ENCODE measurements around the gene LITAF. TPM values are rescaled to one million over a fixed set of nuclear protein-coding genes. Genes with fewer than 3 reads are reported as not detected.

LITAF gene
- total and polyA plus RNA-seq, 2 of the 4 experiments (the other 2 are of a cell fraction), result 113 to 206 TPM

GRCh38 chr16:11507350-11507749 is 79.4 kb downstream of the LITAF start:
- ChIA-PET POLR2A (ENCODE audit: unreplicated experiment) (no interaction called here), CTCF (no interaction called here)
- Histone ChIP-seq H3K23ac (ENCODE audit: low read depth, low read length) (no peak overlapping the region), H3K4me2 (ENCODE audit: low read depth, low read length) (no peak overlapping the region), H3K27ac (ENCODE audit: insufficient read depth, low read length) (no peak overlapping the region), H4K20me1 (ENCODE audit: insufficient read depth, low read length) (no peaks in the 10 kb centered on the region), H3K27me3 (ENCODE audit: control insufficient read depth, insufficient read depth, low read length) (no peaks in the 10 kb centered on the region; the same call in 1 of the 2 replicates), H3K9me1 (ENCODE audit: insufficient read depth, low read length) (no peaks in the 10 kb centered on the region; the same call in 1 of the 2 replicates), H2BK20ac (ENCODE audit: low read depth, low read length) (no peak overlapping the region), H3K4me1 (ENCODE audit: control insufficient read depth, insufficient read depth, low read length) (no peaks in the 10 kb centered on the region), H2BK120ac (ENCODE audit: low read depth, low read length) (no peak overlapping the region), H3K18ac (ENCODE audit: low read depth, low read length) (no peak overlapping the region), H2BK5ac (ENCODE audit: low read depth, low read length, poor library complexity, severe bottlenecking) (no peak overlapping the region), H4K8ac (ENCODE audit: low read depth in 2 of 2, low read length in 2 of 2) (no peak overlapping the region), H3K9me3 (ENCODE audit: control insufficient read depth, insufficient read depth, low read length) (no peaks in the 10 kb centered on the region), H2BK15ac (ENCODE audit: low read depth, low read length) (no peak overlapping the region), H3K4ac (ENCODE audit: low read depth, low read length) (no peak overlapping the region), H3K14ac (replicated peaks; ENCODE audit: low read depth, low read length) (no peak overlapping the region), H4K5ac (ENCODE audit: low read depth, low read length) (no peak overlapping the region), H3K56ac (ENCODE audit: extremely low read depth, insufficient read depth, low read length) (no peak overlapping the region), H2AFZ (replicated peaks; ENCODE audit: low read length, poor library complexity) (no peak overlapping the region), H4K91ac (ENCODE audit: insufficient read depth, low read depth, low read length) (no peak overlapping the region), H2AK9ac (replicated peaks; ENCODE audit: low read depth, low read length, poor library complexity) (no peak overlapping the region), H3K9ac (ENCODE audit: low read depth, low read length) (no peak overlapping the region), H3K36me3 (ENCODE audit: control insufficient read depth, insufficient read depth, low read length) (no peaks in the 10 kb centered on the region), H3K4me3 (ENCODE audit: insufficient read depth, low read depth, low read length) (no peak overlapping the region), H3K79me1 (ENCODE audit: low read depth in 1 of 2, low read length in 2 of 2) (no peaks in the 10 kb centered on the region), H2AK5ac (ENCODE audit: low read depth, low read length) (no peak overlapping the region)
- 100% methylated on average over 2 of the region's 7 CpGs; no CpG with 5 or more reads in 1 of the 2 experiments for WGBS, 2 experiments (ENCODE audit: extremely low coverage in 2 of 2, insufficient read length in 1 of 2)
- no TSS peak for BruUV-seq (replicated peaks)
- dilution Hi-C loops (cut with HindIII; ENCODE audit: low sequenced_read_pairs, unreplicated experiment), result no loop called here
- no peak for TF ChIP-seq RFX5 (IDR thresholded peaks at IDR 0.05; ENCODE audit: low read depth, low read length)
- TF ChIP-seq, protein P1, sequence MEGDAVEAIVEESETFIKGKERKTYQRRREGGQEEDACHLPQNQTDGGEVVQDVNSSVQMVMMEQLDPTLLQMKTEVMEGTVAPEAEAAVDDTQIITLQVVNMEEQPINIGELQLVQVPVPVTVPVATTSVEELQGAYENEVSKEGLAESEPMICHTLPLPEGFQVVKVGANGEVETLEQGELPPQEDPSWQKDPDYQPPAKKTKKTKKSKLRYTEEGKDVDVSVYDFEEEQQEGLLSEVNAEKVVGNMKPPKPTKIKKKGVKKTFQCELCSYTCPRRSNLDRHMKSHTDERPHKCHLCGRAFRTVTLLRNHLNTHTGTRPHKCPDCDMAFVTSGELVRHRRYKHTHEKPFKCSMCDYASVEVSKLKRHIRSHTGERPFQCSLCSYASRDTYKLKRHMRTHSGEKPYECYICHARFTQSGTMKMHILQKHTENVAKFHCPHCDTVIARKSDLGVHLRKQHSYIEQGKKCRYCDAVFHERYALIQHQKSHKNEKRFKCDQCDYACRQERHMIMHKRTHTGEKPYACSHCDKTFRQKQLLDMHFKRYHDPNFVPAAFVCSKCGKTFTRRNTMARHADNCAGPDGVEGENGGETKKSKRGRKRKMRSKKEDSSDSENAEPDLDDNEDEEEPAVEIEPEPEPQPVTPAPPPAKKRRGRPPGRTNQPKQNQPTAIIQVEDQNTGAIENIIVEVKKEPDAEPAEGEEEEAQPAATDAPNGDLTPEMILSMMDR (conservative IDR thresholded peaks at IDR 0.05; ENCODE audit: low read depth, low read length), result no peak
- TF ChIP-seq ELK1 (IDR thresholded peaks at IDR 0.05; ENCODE audit: borderline replicate concordance, low read depth, low read length), result no peak
- TF ChIP-seq BHLHE40 (IDR thresholded peaks at IDR 0.05; ENCODE audit: low read depth, low read length), result no peak
- no peak for TF ChIP-seq POLR2A (IDR thresholded peaks at IDR 0.05; ENCODE audit: low read depth, low read length)
- no peak for TF ChIP-seq MXI1 (IDR thresholded peaks at IDR 0.05; ENCODE audit: borderline replicate concordance, low read depth, low read length)
- no peak for TF ChIP-seq CHD1 (IDR thresholded peaks at IDR 0.05; ENCODE audit: low read depth, low read length)
- no peak for TF ChIP-seq USF2 (IDR thresholded peaks at IDR 0.05; ENCODE audit: low read depth, low read length)
- no peak for TF ChIP-seq RCOR1 (IDR thresholded peaks at IDR 0.05; ENCODE audit: insufficient replicate concordance, low read length)
- TF ChIP-seq CEBPB (IDR thresholded peaks at IDR 0.05; ENCODE audit: low read depth, low read length), result no peak
- TF ChIP-seq RAD21 (IDR thresholded peaks at IDR 0.05; ENCODE audit: low read length), result no peak
- TF ChIP-seq MAFK (IDR thresholded peaks at IDR 0.05; ENCODE audit: low read depth, low read length), result no peak
- no peak for TF ChIP-seq FOS (IDR thresholded peaks at IDR 0.05; ENCODE audit: low read depth, low read length)
- no peak for TF ChIP-seq NFE2L2 (IDR thresholded peaks at IDR 0.05; ENCODE audit: low read depth, low read length)
- no peak for TF ChIP-seq MAZ (IDR thresholded peaks at IDR 0.05; ENCODE audit: borderline replicate concordance, low read depth, low read length)
- no peak for TF ChIP-seq SMC3 (IDR thresholded peaks at IDR 0.05; ENCODE audit: low read depth, low read length)
- intact Hi-C loops (cut with micrococcal nuclease), result no loop called here
- no peak for ATAC-seq (ENCODE audit: low read depth)
- no peak for DNase-seq
- in situ Hi-C loops (cut with MboI; ENCODE audit: low sequenced_read_pairs), result no loop called here
